ENCODE data around the gene AP1B1. TPM values are rescaled to one million over a fixed set of nuclear protein-coding genes. Genes with fewer than 3 reads are reported as not detected.
"Not testable (repeated sequence)": the region's sequence is repeated elsewhere in the genome, so short reads cannot be mapped to it uniquely, and the experiment has no call there.

AP1B1 gene
- total RNA-seq, 2 donors from 2014 or later = 53.7 to 63.0 TPM

DNA sequence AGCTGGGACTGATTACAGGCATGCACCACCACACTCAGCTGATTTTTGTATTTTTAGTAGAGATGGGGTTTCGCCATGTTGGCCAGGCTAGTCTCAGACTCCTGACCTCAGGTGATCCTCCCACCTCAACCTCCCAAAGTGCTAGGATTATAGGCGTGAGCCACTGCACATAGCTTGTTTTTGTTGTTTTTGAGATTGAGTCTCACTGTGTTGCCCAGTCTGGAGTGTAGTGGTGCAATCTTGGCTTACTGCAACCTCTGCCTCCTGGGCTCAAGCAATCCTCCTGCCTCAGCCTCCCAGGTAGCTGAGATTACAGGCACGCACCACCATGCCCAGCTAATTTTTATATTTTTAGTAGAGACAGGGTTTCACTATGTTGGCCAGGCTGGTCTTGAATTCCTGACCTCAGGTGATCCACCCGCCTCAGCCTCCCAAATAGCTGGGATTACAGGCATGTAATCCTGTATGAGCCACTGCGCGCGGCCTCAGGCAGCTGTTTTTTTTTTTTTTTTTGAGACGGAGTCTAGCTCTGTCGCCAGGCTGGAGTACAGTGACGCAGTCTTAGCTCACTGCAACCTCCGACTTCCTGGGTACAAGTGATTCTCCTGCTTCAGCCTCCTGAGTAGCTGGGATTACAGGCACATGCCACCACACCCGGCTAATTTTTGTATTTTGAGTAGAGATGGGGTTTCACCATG lies 31.0 kb downstream of the AP1B1 start:
- intact Hi-C loops (cut with DNase I); DNase-seq (ENCODE audit: low spot score): not testable (repeated sequence)

GRCh38 chr22:29353860-29354259 lies 34.5 kb downstream of the AP1B1 start:
- intact Hi-C loops (cut with DNase I) = no loop called here
- DNase-seq (ENCODE audit: low spot score) = no peak

- no peak for DNase-seq (ENCODE audit: low spot score)
- intact Hi-C loops (cut with DNase I) = no loop called here
Observed at GRCh38 chr22:29353286-29353685, 35.1 kb downstream of the AP1B1 start.

- intact Hi-C loops (cut with DNase I) = no loop called here
- no peak for DNase-seq (ENCODE audit: low spot score)
Observed at GRCh38 chr22:29352778-29353177, 35.6 kb downstream of the AP1B1 start.

GRCh38 chr22:29351891-29352290 lies 36.5 kb downstream of the AP1B1 start:
- intact Hi-C loops (cut with DNase I) = no loop called here
- no peak for DNase-seq (ENCODE audit: low spot score)

- intact Hi-C loops (cut with DNase I) = no loop called here
- DNase-seq (ENCODE audit: low spot score) = no peak
Observed at GRCh38 chr22:29351042-29351441, 37.3 kb downstream of the AP1B1 start.

DNA sequence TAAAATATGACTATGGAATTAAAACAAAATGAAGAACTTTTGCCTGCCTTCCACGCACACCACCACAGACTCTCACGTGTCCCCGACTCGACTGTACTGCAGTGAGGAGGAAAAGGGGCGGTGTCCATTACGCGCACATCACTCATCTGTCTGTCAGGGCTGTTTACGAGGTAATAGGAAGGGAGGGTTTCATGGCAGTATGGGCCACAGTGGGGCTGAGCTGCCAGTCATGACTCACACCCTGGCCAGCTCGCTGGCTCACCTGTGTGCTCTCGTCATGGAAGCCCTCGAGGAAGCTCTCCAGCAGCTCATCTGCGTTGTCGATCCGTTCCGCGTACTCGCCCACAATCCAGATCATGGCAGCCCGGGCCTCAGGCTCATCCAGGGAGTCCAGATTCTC lies 39.4 kb downstream of the AP1B1 start:
- intact Hi-C loops (cut with DNase I) = no loop called here
- no peak for DNase-seq (ENCODE audit: low spot score)

- intact Hi-C loops (cut with DNase I) = no loop called here
- DNase-seq (ENCODE audit: low spot score) = no peak
Observed at GRCh38 chr22:29348041-29348440, 40.3 kb downstream of the AP1B1 start.

GRCh38 chr22:29346659-29347058 lies 41.7 kb downstream of the AP1B1 start:
- no peak for DNase-seq (ENCODE audit: low spot score)
- intact Hi-C loops (cut with DNase I) = no loop called here

DNA sequence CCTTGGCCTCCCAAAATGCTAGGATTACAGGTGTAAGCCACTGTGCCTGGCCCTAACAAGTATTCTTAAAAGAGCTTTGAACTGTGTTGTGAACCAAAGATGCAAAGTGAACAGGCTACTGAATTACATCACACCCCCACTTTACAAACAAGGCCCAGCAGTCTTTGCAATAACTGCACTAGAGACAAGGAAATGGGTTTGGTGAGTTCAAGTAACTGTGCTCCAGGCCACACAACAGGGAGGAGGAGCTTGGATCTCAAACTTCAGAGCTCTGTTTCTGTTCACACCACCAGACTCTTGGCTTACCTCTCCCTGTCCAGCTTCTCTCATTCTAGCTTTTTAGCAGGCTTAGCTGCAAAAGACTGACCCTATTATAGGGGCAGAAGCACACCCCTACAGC lies 42.4 kb downstream of the AP1B1 start:
- intact Hi-C loops (cut with DNase I) = no loop called here
- DNase-seq (ENCODE audit: low spot score) = no peak

GRCh38 chr22:29344889-29345288 lies 43.5 kb downstream of the AP1B1 start:
- intact Hi-C loops (cut with DNase I); DNase-seq (ENCODE audit: low spot score): not testable (repeated sequence)

GRCh38 chr22:29344137-29344536 lies 44.2 kb downstream of the AP1B1 start:
- DNase-seq (ENCODE audit: low spot score) = no peak

DNA sequence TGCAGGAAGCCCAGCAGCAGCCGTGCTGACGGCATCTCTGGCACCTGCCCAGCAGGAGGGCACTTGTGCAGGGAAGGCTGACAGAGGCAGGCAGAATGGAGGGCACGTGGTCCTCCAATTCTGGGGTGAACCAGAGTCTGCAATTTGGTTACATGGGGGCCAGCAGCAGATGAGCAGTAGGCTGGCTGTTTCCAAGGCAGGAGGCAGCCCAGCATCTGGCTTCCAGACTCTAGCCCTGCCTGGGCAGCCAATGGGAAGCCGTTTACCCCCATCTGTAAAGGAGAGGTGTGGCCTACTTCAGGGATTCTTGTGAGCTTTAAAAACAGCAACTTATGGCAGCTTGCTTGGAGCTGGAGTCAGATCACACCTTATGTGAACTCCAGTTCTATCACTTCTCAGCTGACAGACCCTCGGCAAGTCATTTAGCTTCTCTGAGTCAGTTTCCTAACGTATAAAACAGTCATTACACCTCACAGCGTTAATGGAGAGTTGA lies 45.0 kb downstream of the AP1B1 start:
- intact Hi-C loops (cut with DNase I) = no loop called here
- no peak for DNase-seq (ENCODE audit: low spot score)

More at GRCh38 chr22:29344137-29344536, 44.2 kb downstream of the AP1B1 start:
- intact Hi-C loops (cut with DNase I) = no loop called here

DNA sequence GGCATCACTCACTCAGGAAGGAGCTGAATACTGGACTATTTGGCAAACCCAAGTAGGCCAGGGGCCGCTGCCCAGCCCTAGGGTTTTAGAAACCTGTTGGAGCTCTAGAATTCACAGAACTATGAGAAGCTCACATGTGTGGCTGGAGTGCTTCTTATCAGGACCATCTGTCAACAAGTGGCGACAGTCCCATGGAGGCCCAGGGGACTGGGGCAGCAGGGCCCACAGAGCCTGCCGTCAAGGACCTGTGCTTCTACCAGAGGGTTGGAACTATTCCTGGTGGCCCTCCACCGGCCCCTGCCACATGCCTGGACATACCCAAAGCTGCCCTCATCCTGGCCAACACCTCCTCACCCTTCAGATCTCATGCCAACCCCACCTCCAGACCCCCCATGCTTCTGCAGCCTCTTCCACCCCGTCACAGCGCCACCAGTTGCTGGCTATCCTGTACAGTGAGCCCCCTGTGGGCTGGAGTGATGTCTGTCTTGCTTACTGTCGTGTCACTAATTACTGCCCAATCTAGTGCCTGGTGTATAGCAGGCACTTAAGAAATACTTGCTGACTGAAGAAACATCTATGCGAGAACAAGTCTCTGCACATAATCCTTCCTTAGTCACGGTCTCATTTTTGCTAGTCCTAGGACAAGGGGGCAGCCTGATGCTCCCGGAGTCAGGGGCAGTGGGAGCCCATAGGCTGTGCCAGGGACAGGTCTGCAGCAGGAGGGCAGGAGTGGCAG lies 45.6 kb downstream of the AP1B1 start:
- intact Hi-C loops (cut with DNase I) = no loop called here
- DNase-seq (ENCODE audit: low spot score) = no peak

- DNase-seq (ENCODE audit: low spot score) = no peak
- intact Hi-C loops (cut with DNase I) = no loop called here
Observed at GRCh38 chr22:29342177-29342576, 46.2 kb downstream of the AP1B1 start.

DNA sequence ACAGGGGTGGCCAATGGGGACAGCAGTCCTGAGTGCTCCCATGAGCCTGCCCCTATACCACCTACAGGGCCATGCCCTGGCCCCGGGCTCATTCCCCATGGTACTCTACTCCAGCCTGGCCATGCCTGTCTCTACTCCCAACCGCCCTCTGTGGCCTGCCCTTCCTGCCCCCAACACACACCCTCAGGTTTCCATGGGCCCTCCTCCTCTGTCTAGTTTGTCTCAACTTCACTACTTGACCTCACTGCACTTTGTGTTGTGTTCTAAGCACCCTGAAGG lies 46.6 kb downstream of the AP1B1 start:
- no peak for DNase-seq (ENCODE audit: low spot score)
- intact Hi-C loops (cut with DNase I) = no loop called here

DNA sequence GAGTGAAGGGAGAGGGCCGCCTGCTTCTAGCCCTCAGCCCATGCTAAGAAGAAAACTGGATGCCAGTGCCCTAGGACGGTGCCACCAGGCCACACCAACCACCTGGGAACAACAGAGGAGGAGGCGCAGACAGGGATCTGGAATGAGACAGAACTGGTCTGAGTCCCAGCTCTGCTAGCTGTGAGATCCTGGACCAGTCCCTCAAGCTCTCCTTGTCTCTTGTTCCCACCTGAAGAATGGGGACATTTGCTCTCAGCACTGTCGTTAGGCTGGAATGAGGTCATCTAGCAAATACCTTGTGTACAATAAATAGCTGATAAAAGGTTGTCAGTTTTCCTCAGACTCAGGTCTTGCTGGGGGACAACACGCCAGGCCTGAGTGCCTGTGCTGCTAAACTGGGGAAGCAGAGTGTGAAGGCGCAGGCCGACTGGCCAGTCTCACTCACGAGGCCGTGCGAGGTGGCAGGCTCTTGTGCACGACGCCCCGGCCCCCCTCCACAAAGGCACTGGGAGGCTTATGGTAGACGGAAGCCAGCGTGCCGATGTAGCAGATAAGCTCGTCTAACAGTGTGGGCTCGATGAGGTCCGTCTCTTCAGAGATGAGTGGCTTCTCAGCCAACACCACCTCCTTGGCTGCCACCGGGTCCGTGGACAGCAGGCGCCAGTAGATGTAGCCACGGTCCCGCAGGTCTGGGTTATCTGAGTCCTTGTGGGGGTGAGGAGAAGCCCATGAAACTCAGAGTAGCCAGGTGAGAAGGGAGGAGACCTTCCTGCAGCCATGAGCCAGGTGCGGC lies 47.1 kb downstream of the AP1B1 start:
- DNase-seq (ENCODE audit: low spot score) = no peak
- intact Hi-C loops (cut with DNase I) = no loop called here

DNA sequence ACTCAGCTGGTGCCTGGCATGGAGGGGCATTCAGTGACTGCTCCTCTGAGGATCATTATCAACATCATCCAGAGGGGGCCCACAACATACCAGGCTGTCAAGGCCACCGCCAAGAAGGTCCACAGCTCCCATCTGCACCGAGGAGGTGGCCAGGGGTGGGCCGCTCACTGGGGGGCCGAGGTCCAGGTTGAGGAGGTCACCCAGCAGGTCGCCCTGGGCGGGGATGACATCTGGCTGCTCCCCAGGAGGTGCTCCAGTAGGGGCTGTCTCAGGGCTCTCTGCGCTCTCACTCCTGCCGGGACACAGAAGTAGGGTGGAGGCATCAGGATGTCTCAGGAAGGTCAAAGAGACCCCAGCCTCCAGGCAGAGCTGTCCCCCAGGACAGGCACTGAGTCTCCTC lies 47.8 kb downstream of the AP1B1 start:
- no peak for DNase-seq (ENCODE audit: low spot score)
- intact Hi-C loops (cut with DNase I) = no loop called here

DNA sequence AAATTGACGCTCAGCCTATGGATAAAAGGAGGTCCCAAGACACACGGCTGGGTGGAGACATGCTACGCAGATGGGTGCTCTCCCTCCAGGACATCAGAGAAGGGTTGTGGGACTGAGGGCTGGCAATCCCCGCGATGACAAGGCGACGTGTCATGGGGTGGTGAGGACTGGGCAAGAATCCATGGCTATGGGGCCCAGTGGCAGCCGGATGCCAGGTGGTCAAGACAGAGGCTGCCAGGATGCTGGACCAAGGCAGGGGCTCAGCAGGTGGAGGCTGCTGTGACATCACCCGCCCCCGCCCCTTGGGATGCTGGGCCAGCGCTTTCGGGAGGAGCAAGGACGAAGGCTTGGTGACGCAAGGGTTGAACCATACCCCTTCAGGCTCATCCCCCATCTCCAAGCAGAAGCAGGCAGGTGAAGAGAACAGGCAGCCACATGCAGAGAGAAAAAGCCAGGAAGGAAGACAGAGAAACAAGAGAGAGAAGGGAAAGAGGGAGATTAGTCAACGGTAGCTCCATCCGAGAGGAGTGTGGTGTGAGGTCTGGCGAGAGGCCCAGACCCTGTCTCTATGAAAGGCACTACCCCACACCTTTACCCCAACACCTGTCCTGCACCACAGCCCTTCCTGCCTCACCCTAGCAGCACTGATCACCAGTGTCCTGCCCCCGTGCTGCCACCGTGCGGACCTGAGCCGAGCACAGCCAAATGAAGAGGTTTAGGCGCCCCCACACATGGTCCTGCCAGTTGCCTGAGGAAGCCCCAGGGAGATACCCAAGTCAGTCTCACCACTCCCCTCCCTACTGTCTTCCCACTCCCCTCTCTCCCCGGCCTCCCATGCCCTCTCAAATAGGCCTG lies 48.8 kb downstream of the AP1B1 start:
- DNase-seq (ENCODE audit: low spot score) = no peak
- intact Hi-C loops (cut with DNase I) = no loop called here

All from posterior vena cava (tissue), 2 donors.